Common myeloid progenitor, CD34-positive (primary cell): ENCODE results near the gene MIEF2.

Source experiments
- CTCF ChIA-PET: fragments of 350-600 bp; sonication (Branson Sonifier 250); formaldehyde crosslinking; loops from one replicate; lab custom pipeline; 2021; ENCODE audit warnings: antibody characterized with exemption; lab: Charles Lee
- POLR2A ChIA-PET: fragments of 350-600 bp; sonication (Branson Sonifier 250); formaldehyde crosslinking; loops from one replicate; lab custom pipeline; 2021; ENCODE audit warnings: antibody characterized with exemption; lab: Charles Lee
- DNase-seq, 3 donors: peaks; one replicate each; pipeline versions ENCODE4 v3.0.0 to v3.0.0-alpha.2; 2013
- H3K27ac ChIP-seq, 2 experiments: 1 replicate in 1 of 2; 2 replicates in 1 of 2; pipeline ENCODE4 v1.7.0; 2013; ENCODE audit warnings: inconsistent platforms in 2 of 2, low read length in 2 of 2, mild to moderate bottlenecking in 2 of 2, low read depth in 1 of 2, moderate library complexity in 1 of 2; ENCODE audit not compliant: severe bottlenecking in 2 of 2, insufficient read depth in 1 of 2, poor library complexity in 1 of 2
- H3K27me3 ChIP-seq, 5 experiments: replicated peaks in 2 of 5; 1 replicate in 3 of 5; 2 replicates in 2 of 5; pipeline versions ENCODE4 v1.6.1 to v1.7.0; 2013; ENCODE audit warnings: low read length in 4 of 5, mild to moderate bottlenecking in 2 of 5, moderate library complexity in 2 of 5, inconsistent platforms in 1 of 5; ENCODE audit not compliant: insufficient read depth in 5 of 5, control insufficient read depth in 4 of 5
- H3K36me3 ChIP-seq, 4 experiments: 1 replicate in 2 of 4; 2 replicates in 2 of 4; pipeline versions ENCODE4 v1.6.1 to v1.7.0; 2013; ENCODE audit warnings: low read length in 3 of 4, control low read depth in 1 of 4, mild to moderate bottlenecking in 1 of 4; ENCODE audit not compliant: control insufficient read depth in 4 of 4, insufficient read depth in 4 of 4
- H3K4me1 ChIP-seq, 4 experiments: 1 replicate in 3 of 4; 2 replicates in 1 of 4; pipeline versions ENCODE4 v1.6.1 to v1.7.1; 2013; ENCODE audit warnings: low read length in 3 of 4, mild to moderate bottlenecking in 3 of 4, control low read depth in 1 of 4, inconsistent platforms in 1 of 4, moderate library complexity in 1 of 4; ENCODE audit not compliant: control insufficient read depth in 4 of 4, insufficient read depth in 4 of 4; ENCODE audit errors: control extremely low read depth in 1 of 4
- H3K4me3 ChIP-seq, 7 experiments: 1 replicate in 4 of 7; 2 replicates in 3 of 7; pipeline versions ENCODE4 v1.5.1 to v1.7.0; 2013; ENCODE audit warnings: mild to moderate bottlenecking in 7 of 7, low read length in 6 of 7, moderate library complexity in 6 of 7, inconsistent platforms in 2 of 7, low read depth in 2 of 7, control low read depth in 1 of 7; ENCODE audit not compliant: insufficient read depth in 4 of 7, control insufficient read depth in 1 of 7; ENCODE audit errors: extremely low read depth in 1 of 7
- H3K9me3 ChIP-seq, 5 experiments: 1 replicate in 4 of 5; 2 replicates in 1 of 5; pipeline versions ENCODE4 v1.6.1 to v1.7.1; 2013; ENCODE audit warnings: low read length in 4 of 5, mild to moderate bottlenecking in 2 of 5, inconsistent platforms in 1 of 5, low read depth in 1 of 5, moderate library complexity in 1 of 5; ENCODE audit not compliant: control insufficient read depth in 4 of 5, insufficient read depth in 2 of 5; ENCODE audit errors: control extremely low read depth in 1 of 5
- WGBS: methylation state at CpG from one replicate; pipeline ENCODE4 v1.1.5; 2013; ENCODE audit not compliant: insufficient coverage; 5-methylcytosine and 5-hydroxymethylcytosine counted together

The MIEF2 gene

GRCh38 chr17:18229254-18229653 is 31.2 kb upstream of the MIEF2 start:
- CTCF ChIA-PET = interaction anchor here (0.6 kb wide), 1 partner anchor 13 kb away, joined by 3 read pairs; no protein-coding TSS in a partner anchor
- 100% methylated on average over 2 of the region's 4 CpGs for WGBS

DNA sequence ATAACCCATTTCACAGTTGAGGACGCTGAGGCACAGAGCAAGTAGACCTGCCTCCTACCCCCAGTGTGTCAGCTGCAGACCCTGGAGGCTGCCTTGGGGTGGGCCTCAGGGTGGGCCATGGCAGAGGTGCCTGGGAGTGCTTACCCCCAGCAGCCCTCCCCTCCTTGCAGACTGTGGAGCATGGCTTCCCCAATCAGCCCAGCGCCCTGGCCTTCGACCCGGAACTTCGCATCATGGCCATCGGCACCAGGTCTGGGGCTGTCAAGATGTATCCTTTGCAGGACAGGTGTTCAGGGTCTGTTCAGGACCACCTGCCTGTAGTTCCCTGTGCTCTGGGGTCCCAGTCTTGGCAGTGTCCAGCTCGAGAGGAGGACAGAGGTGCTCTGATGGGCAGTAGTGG is 30.7 kb upstream of the MIEF2 start:
- POLR2A ChIA-PET = no interaction called here
- H3K36me3 ChIP-seq = peaks cover 2 to 15% (median 7%) of the 10 kb centered on the region in 4 experiments
- no peak overlapping the region for H3K27ac ChIP-seq
- peaks cover 0 to 16% (median 13%) of the 10 kb centered on the region in 4 experiments for H3K4me1 ChIP-seq
- H3K4me3 ChIP-seq = no peak overlapping the region
- DNase-seq = no peak
- 100% methylated on average over 2 of the region's 7 CpGs for WGBS
- H3K9me3 ChIP-seq = no peaks in the 10 kb centered on the region
- CTCF ChIA-PET = interaction anchor here (1.2 kb wide), 1 partner anchor 9 kb away, joined by 3 read pairs; no protein-coding TSS in a partner anchor
- H3K27me3 ChIP-seq = no peaks in the 10 kb centered on the region

More at GRCh38 chr17:18229254-18229653, 31.2 kb upstream of the MIEF2 start:
- no peak overlapping the region for H3K27ac ChIP-seq
- no peaks in the 10 kb centered on the region for H3K9me3 ChIP-seq
- H3K27me3 ChIP-seq = no peaks in the 10 kb centered on the region
- no peak for DNase-seq
- POLR2A ChIA-PET = no interaction called here
- no peak overlapping the region for H3K4me3 ChIP-seq
- peaks cover 0 to 17% (median 15%) of the 10 kb centered on the region in 4 experiments for H3K4me1 ChIP-seq
- peaks cover under 1 to 10% (median 3%) of the 10 kb centered on the region in 4 experiments for H3K36me3 ChIP-seq

DNA sequence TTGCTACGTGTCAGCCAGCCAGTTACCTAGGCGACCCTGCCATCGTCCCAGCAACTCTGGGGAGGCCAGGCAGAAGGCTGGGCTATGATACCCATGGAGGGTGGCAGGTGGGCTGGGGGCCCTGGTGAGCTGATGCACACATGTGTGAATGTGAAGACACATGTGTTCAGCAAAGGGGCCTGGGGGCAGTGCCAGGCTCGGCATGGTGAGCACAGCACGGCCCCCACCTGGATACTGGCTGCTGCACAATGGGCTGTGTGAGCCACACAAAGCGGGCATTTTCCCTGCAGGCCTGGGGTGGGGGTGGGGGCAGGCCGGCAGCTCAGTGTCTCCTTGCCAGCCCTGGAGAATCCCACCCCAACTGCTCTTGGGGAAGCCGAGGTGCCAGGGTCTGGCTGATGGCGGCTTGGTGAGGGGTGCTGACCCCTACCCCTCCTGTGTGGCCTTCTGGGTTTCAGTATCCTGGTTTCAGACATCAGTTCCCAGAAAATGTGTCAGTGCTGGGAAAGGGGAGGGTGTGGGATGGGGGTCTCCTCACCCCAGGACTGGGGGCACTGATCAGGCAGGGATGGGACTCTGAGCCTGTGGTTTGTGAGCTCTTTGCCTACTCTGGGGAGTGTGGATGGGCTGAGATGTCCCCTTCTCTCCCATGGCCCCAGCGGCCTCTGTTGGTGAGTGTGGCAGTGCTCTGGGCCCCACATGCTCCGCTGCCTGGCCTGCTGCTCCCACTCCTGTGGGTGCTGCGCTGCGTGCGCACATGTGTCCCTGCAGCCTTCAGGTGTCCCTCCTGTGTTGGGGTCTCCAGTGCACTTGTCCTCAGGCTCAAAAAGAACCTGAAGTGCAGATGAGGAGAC is 29.9 kb upstream of the MIEF2 start:
- POLR2A ChIA-PET = no interaction called here
- Histone ChIP-seq H3K4me3 (no peak overlapping the region), H3K9me3 (no peaks in the 10 kb centered on the region), H3K36me3 (peaks cover 2 to 23% (median 8%) of the 10 kb centered on the region in 4 experiments), H3K4me1 (peaks cover 0 to 12% (median 9%) of the 10 kb centered on the region in 4 experiments), H3K27ac (no peak overlapping the region), H3K27me3 (no peaks in the 10 kb centered on the region)
- CTCF ChIA-PET = interaction anchor here (1.2 kb wide), 1 partner anchor 9 kb away, joined by 3 read pairs; no protein-coding TSS in a partner anchor
- no peak for DNase-seq
- 93% methylated on average over 13 of the region's 14 CpGs for WGBS

GRCh38 chr17:18231164-18231563 is 29.3 kb upstream of the MIEF2 start:
- Histone ChIP-seq H3K4me3 (no peak overlapping the region), H3K36me3 (peaks cover 2 to 28% (median 9%) of the 10 kb centered on the region in 4 experiments), H3K27me3 (no peaks in the 10 kb centered on the region), H3K9me3 (no peaks in the 10 kb centered on the region), H3K4me1 (peaks cover 0 to 11% (median 7%) of the 10 kb centered on the region in 4 experiments), H3K27ac (no peak overlapping the region)
- CTCF ChIA-PET = no interaction called here
- WGBS = 95% methylated on average over 9 of the region's 9 CpGs
- POLR2A ChIA-PET = no interaction called here
- DNase-seq = no peak

DNA sequence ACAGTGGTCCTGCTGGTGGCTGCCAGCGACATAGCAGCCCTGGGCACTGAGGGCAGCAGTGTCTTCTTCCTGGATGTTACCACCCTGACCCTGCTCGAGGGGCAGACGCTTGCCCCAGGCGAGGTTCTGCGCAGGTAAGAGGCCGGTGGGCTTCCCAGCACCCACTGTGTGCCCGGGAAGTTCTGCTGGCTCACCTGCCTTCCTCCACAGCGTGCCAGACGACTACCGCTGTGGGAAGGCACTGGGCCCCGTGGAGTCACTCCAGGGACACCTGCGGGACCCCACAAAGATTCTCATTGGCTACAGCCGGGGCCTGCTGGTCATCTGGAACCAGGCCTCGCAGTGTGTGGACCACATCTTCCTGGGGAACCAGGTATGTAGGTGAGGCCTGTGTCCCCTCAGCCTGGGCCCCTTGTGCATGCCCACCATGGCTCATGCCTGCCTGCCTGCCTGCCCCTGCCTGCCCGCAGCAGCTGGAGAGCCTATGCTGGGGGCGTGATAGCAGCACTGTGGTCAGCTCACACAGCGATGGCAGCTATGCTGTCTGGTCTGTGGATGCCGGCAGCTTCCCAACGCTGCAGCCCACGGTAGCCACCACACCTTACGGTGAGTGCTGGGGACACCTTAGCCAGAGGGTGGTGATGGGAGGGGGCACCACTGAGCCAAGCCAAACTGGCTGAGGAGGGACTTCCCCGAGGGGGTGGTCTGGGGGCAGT is 26.5 kb upstream of the MIEF2 start:
- Histone ChIP-seq H3K27me3 (no peaks in the 10 kb centered on the region), H3K4me3 (no peak overlapping the region), H3K27ac (no peak overlapping the region), H3K36me3 (peaks cover 2 to 50% (median 16%) of the 10 kb centered on the region in 4 experiments), H3K4me1 (peaks cover 0 to 7% (median 0%) of the 10 kb centered on the region in 4 experiments), H3K9me3 (no peaks in the 10 kb centered on the region)
- 97% methylated on average over 20 of the region's 22 CpGs for WGBS
- CTCF ChIA-PET = interaction anchor here (0.7 kb wide), 1 partner anchor 94 kb away, joined by 3 read pairs; no protein-coding TSS in a partner anchor
- POLR2A ChIA-PET = no interaction called here
- no peak for DNase-seq

GRCh38 chr17:18234853-18235380 is 25.5 kb upstream of the MIEF2 start:
- peaks cover 0 to 7% (median 0%) of the 10 kb centered on the region in 4 experiments for H3K4me1 ChIP-seq
- no peaks in the 10 kb centered on the region for H3K9me3 ChIP-seq
- H3K4me3 ChIP-seq = no peak overlapping the region
- ChIA-PET CTCF (interaction anchor here (0.6 kb wide), 1 partner anchor 95 kb away, joined by 4 read pairs; no protein-coding TSS in a partner anchor), POLR2A (no interaction called here)
- DNase-seq = no peak
- no peaks in the 10 kb centered on the region for H3K27me3 ChIP-seq
- H3K36me3 ChIP-seq = peaks cover 2 to 52% (median 16%) of the 10 kb centered on the region in 4 experiments
- 97% methylated on average over 22 of the region's 22 CpGs for WGBS
- H3K27ac ChIP-seq = no peak overlapping the region
